WERI-Rb-1 (cell line): ENCODE data around the gene COL5A1.

Experiments
- DNase-seq: peaks from one replicate; pipeline ENCODE4 v3.0.0-alpha.2; 2020
- H3K27ac ChIP-seq: fragments of 250-450 bp; sonication (Bioruptor Pico); 2 replicates; pipeline ENCODE4 v1.5.1; 2020; ENCODE audit warnings: mild to moderate bottlenecking, moderate library complexity
- H3K27me3 ChIP-seq: fragments of 250-450 bp; sonication (Bioruptor Pico); 2 replicates; pipeline ENCODE4 v1.5.1; 2021; ENCODE audit warnings: mild to moderate bottlenecking, low read depth, moderate library complexity; ENCODE audit not compliant: insufficient read depth, severe bottlenecking
- H3K36me3 ChIP-seq: fragments of 250-450 bp; sonication (Bioruptor Pico); 2 replicates; pipeline ENCODE4 v1.5.1; 2020; ENCODE audit warnings: mild to moderate bottlenecking, moderate library complexity
- H3K4me3 ChIP-seq: 2 replicates; pipeline ENCODE4 v1.5.1; 2011; ENCODE audit warnings: low read depth, mild to moderate bottlenecking, control low read depth, low read length
- H3K9me3 ChIP-seq: fragments of 250-450 bp; sonication (Bioruptor Pico); 2 replicates; pipeline ENCODE4 v1.5.1; 2021; ENCODE audit warnings: mild to moderate bottlenecking, moderate library complexity; ENCODE audit not compliant: severe bottlenecking
- CTCF ChIP-seq: IDR thresholded peaks from 2 replicates; pipeline ENCODE4 v1.5.1; 2011; ENCODE audit warnings: low read depth, mild to moderate bottlenecking, control low read depth, inconsistent platforms, low read length

COL5A1 gene

GRCh38 chr9:134619448-134619982, 22.1 kb upstream of the COL5A1 start:
- Histone ChIP-seq H3K27ac (peak overlapping the region; percentile 39), H3K9me3 (peaks cover 19% of the 10 kb centered on the region), H3K27me3 (no peaks in the 10 kb centered on the region), H3K4me3 (no peak overlapping the region), H3K36me3 (no peaks in the 10 kb centered on the region)
- TF ChIP-seq CTCF = no peak
- DNase-seq = peak; percentile 31

GRCh38 chr9:134619983-134620661, 21.5 kb upstream of the COL5A1 start:
- peak; percentile 4 for DNase-seq
- Histone ChIP-seq H3K4me3 (no peak overlapping the region), H3K27ac (peak overlapping the region; percentile 49; the same call in 1 of the 2 replicates), H3K36me3 (no peaks in the 10 kb centered on the region), H3K9me3 (peaks cover 19% of the 10 kb centered on the region), H3K27me3 (no peaks in the 10 kb centered on the region)
- no peak for TF ChIP-seq CTCF

- no peak for TF ChIP-seq CTCF
- DNase-seq = peak; percentile 84
- Histone ChIP-seq H3K27me3 (no peaks in the 10 kb centered on the region), H3K9me3 (peaks cover 19% of the 10 kb centered on the region), H3K4me3 (no peak overlapping the region), H3K36me3 (no peaks in the 10 kb centered on the region), H3K27ac (peak overlapping the region; percentile 49; the same call in 1 of the 2 replicates)
Measured at GRCh38 chr9:134620751-134621557, 20.6 kb upstream of the COL5A1 start.

GRCh38 chr9:134621558-134622110, 20.0 kb upstream of the COL5A1 start:
- no peaks in the 10 kb centered on the region for H3K36me3 ChIP-seq
- no peak overlapping the region for H3K4me3 ChIP-seq
- TF ChIP-seq CTCF = no peak
- peak; percentile 3 for DNase-seq
- no peak overlapping the region; the same call in 1 of the 2 replicates for H3K27ac ChIP-seq
- no peaks in the 10 kb centered on the region for H3K27me3 ChIP-seq
- peaks cover 19% of the 10 kb centered on the region for H3K9me3 ChIP-seq

GRCh38 chr9:134622896-134623257, 18.7 kb upstream of the COL5A1 start:
- Histone ChIP-seq H3K27me3 (no peaks in the 10 kb centered on the region), H3K36me3 (no peaks in the 10 kb centered on the region), H3K9me3 (peaks cover 19% of the 10 kb centered on the region), H3K27ac (no peak overlapping the region), H3K4me3 (no peak overlapping the region)
- peak; percentile 2 for DNase-seq
- TF ChIP-seq CTCF = no peak
